GM10266 (cell line): ENCODE data around the gene PHKB.

Experiments
- DNase-seq: peaks from one replicate; pipeline ENCODE4 v3.0.0; 2012; ENCODE audit errors: extremely low spot score
- TF ChIP-seq, protein P1 (sequence below): IDR thresholded peaks from 2 replicates; pipeline ENCODE4 v1.5.1; 2012; ENCODE audit warnings: mild to moderate bottlenecking, low read depth; ENCODE audit not compliant: control insufficient read depth, insufficient read depth; ENCODE audit errors: missing control alignments

Gene PHKB

DNA sequence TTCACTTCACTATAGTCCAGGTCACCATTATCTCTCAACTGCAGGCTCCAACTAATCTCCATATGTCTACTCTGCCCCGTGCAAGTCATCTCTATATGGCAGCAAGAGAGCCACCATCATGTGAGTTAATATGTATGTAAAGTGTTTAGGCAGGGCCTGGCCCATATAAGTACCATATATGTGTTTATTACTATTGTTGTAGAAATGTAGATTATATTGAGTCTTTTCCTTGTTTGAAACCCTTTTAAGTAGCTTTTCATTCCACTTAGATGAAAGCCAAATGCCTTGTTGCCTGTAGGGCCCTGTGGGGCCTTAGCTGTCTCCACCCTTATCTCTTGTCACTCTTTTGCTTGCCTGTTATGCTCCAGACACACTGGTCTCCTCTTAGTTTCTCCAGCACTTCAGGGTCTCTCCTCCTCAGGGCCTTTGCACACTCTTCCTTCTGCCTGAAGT is 164.0 kb downstream of the PHKB start:
- TF ChIP-seq, protein P1, sequence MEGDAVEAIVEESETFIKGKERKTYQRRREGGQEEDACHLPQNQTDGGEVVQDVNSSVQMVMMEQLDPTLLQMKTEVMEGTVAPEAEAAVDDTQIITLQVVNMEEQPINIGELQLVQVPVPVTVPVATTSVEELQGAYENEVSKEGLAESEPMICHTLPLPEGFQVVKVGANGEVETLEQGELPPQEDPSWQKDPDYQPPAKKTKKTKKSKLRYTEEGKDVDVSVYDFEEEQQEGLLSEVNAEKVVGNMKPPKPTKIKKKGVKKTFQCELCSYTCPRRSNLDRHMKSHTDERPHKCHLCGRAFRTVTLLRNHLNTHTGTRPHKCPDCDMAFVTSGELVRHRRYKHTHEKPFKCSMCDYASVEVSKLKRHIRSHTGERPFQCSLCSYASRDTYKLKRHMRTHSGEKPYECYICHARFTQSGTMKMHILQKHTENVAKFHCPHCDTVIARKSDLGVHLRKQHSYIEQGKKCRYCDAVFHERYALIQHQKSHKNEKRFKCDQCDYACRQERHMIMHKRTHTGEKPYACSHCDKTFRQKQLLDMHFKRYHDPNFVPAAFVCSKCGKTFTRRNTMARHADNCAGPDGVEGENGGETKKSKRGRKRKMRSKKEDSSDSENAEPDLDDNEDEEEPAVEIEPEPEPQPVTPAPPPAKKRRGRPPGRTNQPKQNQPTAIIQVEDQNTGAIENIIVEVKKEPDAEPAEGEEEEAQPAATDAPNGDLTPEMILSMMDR, result no peak
- no peak for DNase-seq

DNA sequence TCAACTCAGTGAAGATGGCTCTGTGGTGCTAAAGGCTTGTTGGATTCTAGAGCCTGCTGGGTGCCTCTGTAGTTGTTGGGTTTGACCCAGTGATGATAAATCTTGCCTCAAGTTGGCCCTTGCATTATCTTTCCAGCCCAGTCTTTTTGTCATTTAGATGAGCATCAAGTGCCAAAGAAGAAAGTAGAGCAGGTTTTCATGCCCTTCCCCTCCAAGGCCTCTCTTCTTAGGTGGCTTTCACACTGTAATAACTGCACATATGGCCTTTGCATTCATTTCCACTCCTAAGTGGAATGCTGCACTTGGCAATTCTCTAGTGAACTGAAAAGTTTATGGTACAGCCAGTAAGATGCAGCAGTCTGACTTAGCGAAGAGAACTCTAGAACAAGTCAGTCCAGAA is 165.1 kb downstream of the PHKB start:
- TF ChIP-seq, protein P1, result no peak
- no peak for DNase-seq

DNA sequence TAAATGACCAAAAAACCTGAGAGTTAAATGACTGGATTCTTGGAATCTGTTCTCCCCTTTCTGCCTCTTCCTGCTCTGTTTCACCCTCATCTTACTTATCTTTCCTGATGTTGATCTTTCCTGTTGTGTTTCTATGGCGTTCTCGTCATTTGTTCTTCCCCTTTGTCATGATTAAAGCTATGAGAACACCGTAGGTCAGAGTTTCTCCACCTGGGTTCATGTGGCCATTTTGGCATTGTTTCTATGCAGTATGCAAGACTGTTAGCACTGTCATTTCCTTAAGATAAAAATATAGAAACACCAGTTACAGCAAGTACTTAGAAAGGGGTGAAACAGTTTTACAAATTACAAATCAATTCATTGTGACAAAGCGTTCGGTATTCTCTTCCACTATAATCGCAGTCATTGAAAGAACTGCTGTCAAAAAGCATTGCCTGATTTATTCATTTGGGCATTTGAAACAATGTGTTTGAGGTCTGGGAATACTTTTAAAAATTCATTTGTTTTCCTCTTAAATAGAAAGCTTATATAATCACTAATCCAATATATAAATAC is 166.0 kb downstream of the PHKB start:
- DNase-seq, result no peak

DNA sequence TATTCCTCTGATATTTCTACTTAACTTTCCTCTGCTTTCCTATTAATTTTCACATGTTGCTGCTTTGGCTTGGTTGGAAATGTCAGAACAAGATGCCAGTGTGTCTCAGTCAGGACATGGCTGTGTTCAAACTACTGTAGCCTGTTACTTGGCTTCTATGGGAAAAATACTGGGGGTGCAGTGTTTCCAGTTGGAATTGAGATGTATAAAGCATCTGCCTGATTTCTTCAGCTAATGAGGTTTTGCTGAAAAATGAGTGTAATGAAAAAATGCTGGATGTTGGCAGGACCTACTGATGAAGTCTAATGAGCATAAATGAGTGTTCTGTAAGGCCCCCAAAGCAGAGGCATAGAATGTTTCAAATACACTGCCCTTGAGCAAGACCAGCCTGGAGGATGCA is 166.6 kb downstream of the PHKB start:
- no peak for DNase-seq
- TF ChIP-seq, protein P1, result no peak

More for the DNA sequence above, 166.0 kb downstream of the PHKB start:
- TF ChIP-seq, protein P1, result no peak

DNA sequence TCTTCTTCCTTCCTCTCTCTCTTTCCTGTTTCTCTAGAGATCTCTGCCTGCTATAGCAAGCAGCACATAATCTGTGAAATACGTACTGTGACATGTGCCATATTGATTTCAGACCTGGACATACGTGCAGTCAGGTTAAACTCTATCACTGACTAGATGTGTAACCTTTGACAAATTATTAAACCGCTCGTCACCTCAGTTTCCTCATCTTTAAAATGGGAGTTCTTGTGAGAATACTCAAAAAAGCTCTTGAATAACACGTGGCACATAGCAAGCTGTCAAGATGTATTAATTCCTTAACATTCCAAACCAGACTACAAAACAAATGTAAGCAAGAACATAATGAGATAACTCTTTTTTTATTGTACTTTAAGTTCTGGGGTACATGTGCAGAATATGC is 170.0 kb downstream of the PHKB start:
- DNase-seq, result no peak
- TF ChIP-seq, protein P1, result no peak

DNA sequence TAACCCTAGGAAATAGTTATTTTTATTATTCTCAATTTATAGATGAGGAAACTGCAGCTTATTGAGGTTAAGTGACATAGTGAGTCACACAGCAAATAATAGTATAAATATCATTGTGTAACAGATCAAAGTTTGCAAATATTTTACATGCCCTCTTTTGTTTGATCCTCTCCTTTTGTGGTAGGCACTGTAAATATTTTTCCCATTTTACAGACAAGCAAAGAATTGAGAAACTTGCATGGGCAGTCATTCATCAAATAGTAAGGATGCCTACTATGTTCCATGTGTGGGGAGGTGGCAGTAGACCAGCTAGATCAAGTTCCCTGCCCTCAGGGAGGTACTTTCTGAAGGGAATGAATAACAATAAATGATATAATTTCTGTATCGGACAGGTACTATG is 173.0 kb downstream of the PHKB start:
- no peak for DNase-seq
- TF ChIP-seq, protein P1, result no peak

DNA sequence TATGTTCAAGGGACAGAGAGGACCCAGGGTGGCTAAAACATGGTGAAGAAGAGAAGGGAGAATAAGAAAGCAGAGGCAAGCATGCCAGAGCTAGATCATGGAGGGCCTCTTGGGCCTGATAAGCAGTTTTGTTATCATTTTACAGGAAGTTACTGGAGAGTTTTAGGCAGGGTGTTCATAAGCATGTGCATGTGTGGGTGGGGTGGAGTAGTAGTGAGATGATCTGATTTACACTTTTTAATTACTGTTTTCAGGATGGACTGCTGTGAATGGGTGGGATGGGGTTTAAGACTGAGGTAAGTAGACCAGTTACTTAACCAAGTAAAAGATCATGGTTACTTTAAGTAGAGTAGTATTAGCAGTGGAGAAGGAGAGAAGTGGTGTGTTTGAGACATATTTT is 173.6 kb downstream of the PHKB start:
- DNase-seq, result no peak
- TF ChIP-seq, protein P1, result no peak
